GM23338 (cell line): ENCODE data around the gene DDR2. TPM values are rescaled to one million over a fixed set of nuclear protein-coding genes. Genes with fewer than 3 reads are reported as not detected.

ENCODE experiments used
- ATAC-seq: fragments of 200-7000 bp; cut with Tn5 transposase; 3 replicates; pipeline ENCODE4 v1.9.1; 2020
- DNase-seq: peaks from one replicate; pipeline ENCODE4 v3.0.0-alpha.2; 2015; ENCODE audit warnings: low spot score
- H2AFZ ChIP-seq: fragments of 200-600 bp; sonication (generic); 2 replicates; pipeline ENCODE4 v1.8.0; 2016; ENCODE audit warnings: antibody characterized with exemption, mild to moderate bottlenecking, moderate library complexity
- H3F3A ChIP-seq: fragments of 200-600 bp; sonication (generic); replicated peaks from 2 replicates; pipeline ENCODE4 v1.8.0; 2017; ENCODE audit warnings: antibody characterized with exemption, mixed run types, low read depth
- H3K27ac ChIP-seq: fragments of 200-600 bp; sonication (generic); 2 replicates; pipeline ENCODE4 v1.6.1; 2016; ENCODE audit warnings: low read depth
- H3K27me3 ChIP-seq: fragments of 200-600 bp; sonication (generic); 2 replicates; pipeline ENCODE4 v1.8.0; 2016; ENCODE audit warnings: mild to moderate bottlenecking, mixed run types, moderate library complexity; ENCODE audit not compliant: insufficient read depth
- H3K36me3 ChIP-seq: fragments of 200-600 bp; sonication (generic); 2 replicates; pipeline ENCODE4 v1.8.0; 2016; ENCODE audit warnings: mild to moderate bottlenecking; ENCODE audit not compliant: insufficient read depth
- H3K4me1 ChIP-seq: fragments of 200-600 bp; sonication (generic); 2 replicates; pipeline ENCODE4 v1.8.0; 2016; ENCODE audit warnings: mild to moderate bottlenecking, moderate library complexity; ENCODE audit not compliant: insufficient read depth
- H3K4me2 ChIP-seq: fragments of 200-600 bp; sonication (generic); 2 replicates; pipeline ENCODE4 v1.7.1; 2017; ENCODE audit warnings: mixed run types
- H3K4me3 ChIP-seq: fragments of 200-600 bp; sonication (generic); 2 replicates; pipeline ENCODE4 v1.6.1; 2016; ENCODE audit warnings: mixed run types
- H3K79me2 ChIP-seq: fragments of 200-600 bp; sonication (generic); replicated peaks from 2 replicates; pipeline ENCODE4 v1.8.0; 2017; ENCODE audit warnings: mild to moderate bottlenecking; ENCODE audit not compliant: insufficient read depth
- H3K9me2 ChIP-seq: fragments of 200-600 bp; sonication (generic); 2 replicates; pipeline ENCODE4 v1.8.0; 2017; ENCODE audit not compliant: insufficient read depth
- H4K20me1 ChIP-seq: fragments of 200-600 bp; sonication (generic); replicated peaks from 2 replicates; pipeline ENCODE4 v1.8.0; 2017; ENCODE audit warnings: mild to moderate bottlenecking; ENCODE audit not compliant: insufficient read depth
- H3K27ac Mint-ChIP-seq: 2 replicates; pipeline ENCODE4 v1.8.0; 2020; ENCODE audit warnings: inconsistent platforms, mild to moderate bottlenecking, moderate library complexity, mixed read lengths
- H3K27me3 Mint-ChIP-seq: 3 replicates; pipeline ENCODE4 v1.8.0; 2022; ENCODE audit warnings: low read depth, mild to moderate bottlenecking, moderate library complexity, mixed read lengths, inconsistent platforms; ENCODE audit not compliant: insufficient read depth, poor library complexity
- H3K36me3 Mint-ChIP-seq: 3 replicates; pipeline ENCODE4 v1.8.0; 2021; ENCODE audit warnings: low read depth, mild to moderate bottlenecking, inconsistent platforms, moderate library complexity, mixed read lengths
- H3K4me1 Mint-ChIP-seq: 3 replicates; pipeline ENCODE4 v1.8.0; 2020; ENCODE audit warnings: mild to moderate bottlenecking, inconsistent platforms, mixed read lengths
- H3K4me3 Mint-ChIP-seq: 3 replicates; pipeline ENCODE4 v1.8.0; 2021; ENCODE audit warnings: moderate library complexity, mild to moderate bottlenecking, inconsistent platforms, mixed read lengths
- H3K9me3 Mint-ChIP-seq: 3 replicates; pipeline ENCODE4 v1.8.0; 2020; ENCODE audit warnings: moderate library complexity, mild to moderate bottlenecking, inconsistent platforms, mixed read lengths
- CREB1 ChIP-seq: fragments of 250-450 bp; sonication (Bioruptor Pico); IDR thresholded peaks from 2 replicates; pipeline ENCODE4 v1.5.0; 2020; ENCODE audit warnings: low read depth, mild to moderate bottlenecking, moderate library complexity
- EZH2 ChIP-seq: fragments of 200-600 bp; sonication (generic); IDR thresholded peaks from one replicate; pipeline ENCODE4 v1.8.0; 2017; ENCODE audit warnings: antibody characterized with exemption, mild to moderate bottlenecking, low read depth; ENCODE audit not compliant: unreplicated experiment
- EZH2phosphoT487 ChIP-seq: fragments of 200-600 bp; sonication (generic); IDR thresholded peaks from one replicate; pipeline ENCODE4 v1.8.1; 2018; ENCODE audit warnings: antibody characterized with exemption; ENCODE audit not compliant: unreplicated experiment
- JUNB ChIP-seq: IDR thresholded peaks from one replicate; pipeline ENCODE4 v1.6.1; 2016; ENCODE audit warnings: antibody characterized with exemption; ENCODE audit not compliant: unreplicated experiment
- NANOG ChIP-seq: IDR thresholded peaks from 2 replicates; pipeline ENCODE4 v1.6.1; 2016; ENCODE audit warnings: antibody characterized with exemption, borderline replicate concordance
- POLR2AphosphoS5 ChIP-seq: IDR thresholded peaks from 2 replicates; pipeline ENCODE4 v1.6.1; 2016; ENCODE audit warnings: antibody characterized with exemption, low read depth
- STAT1 ChIP-seq: IDR thresholded peaks from one replicate; pipeline ENCODE4 v1.6.1; 2016; ENCODE audit warnings: antibody characterized with exemption; ENCODE audit not compliant: unreplicated experiment
- ZNF114 ChIP-seq: fragments of 250-450 bp; sonication (Bioruptor Pico); IDR thresholded peaks from 2 replicates; pipeline ENCODE4 v1.5.0; 2020; ENCODE audit warnings: mild to moderate bottlenecking, moderate library complexity
- ZNF331 ChIP-seq: fragments of 250-450 bp; sonication (Bioruptor Pico); IDR thresholded peaks from 2 replicates; pipeline ENCODE4 v1.5.0; 2020; ENCODE audit warnings: low read depth, mild to moderate bottlenecking, moderate library complexity
- polyA plus RNA-seq: library from polyadenylated mRNA; unstranded; fragments of >200 nt; fragmentation: Nextera tagmentation; extraction: Ambion mirVana; gene quantifications from 2 replicates; pipeline ENCODE4 v1.2.1, GENCODE V29; 2016
- total RNA-seq: library from RNA; depleted of rRNA; stranded (reverse); fragments of >200 nt; shearing (Covaris generic); gene quantifications from 2 replicates; pipeline ENCODE4 v1.2.3, GENCODE V29; 2014
- TF ChIP-seq, protein P1 (sequence below): IDR thresholded peaks from one replicate; pipeline ENCODE4 v1.6.1; 2018; ENCODE audit warnings: antibody characterized with exemption; ENCODE audit not compliant: unreplicated experiment
- TF ChIP-seq, protein P2 (sequence below): fragments of 250-450 bp; sonication (Bioruptor Pico); IDR thresholded peaks from 2 replicates; pipeline ENCODE4 v1.5.0; 2020; ENCODE audit warnings: mild to moderate bottlenecking, moderate library complexity
- TF ChIP-seq, protein P3 (sequence below), 2 experiments: fragments of 200-600 bp in 1 of 2; sonication (generic) in 1 of 2; conservative IDR thresholded peaks; 2 replicates each; pipeline versions ENCODE4 v1.5.1 to v1.6.1; 2016 to 2017; ENCODE audit warnings: antibody characterized with exemption in 2 of 2, low read depth in 2 of 2, mild to moderate bottlenecking in 2 of 2, moderate library complexity in 1 of 2
- TF ChIP-seq, protein P4 (sequence below): IDR thresholded peaks from 2 replicates; pipeline ENCODE4 v1.6.1; 2016; ENCODE audit warnings: antibody characterized with exemption

DDR2 gene
- total and polyA plus RNA-seq, 2 experiments from 2014 or later = 0.66 to 1.8 TPM

DNA sequence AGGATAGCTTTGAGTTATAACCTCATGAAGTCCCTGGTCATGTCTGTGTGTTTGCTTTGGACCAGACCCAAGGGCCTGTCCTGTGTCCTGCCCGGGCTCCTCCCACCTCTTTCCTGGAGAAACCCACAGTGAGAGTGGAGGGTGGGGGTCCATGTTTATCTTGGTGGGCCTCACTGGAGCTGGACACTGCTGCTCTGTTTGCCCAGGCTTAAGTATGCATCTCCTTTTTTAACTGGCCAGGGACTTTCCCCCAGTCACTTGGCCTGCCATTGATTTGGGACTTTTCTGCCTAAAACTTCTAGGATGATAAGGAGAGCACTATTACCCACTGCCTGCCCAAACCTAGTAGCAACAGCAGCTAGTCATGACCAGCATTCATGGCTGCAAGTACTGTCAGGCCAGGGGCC lies 49.8 kb downstream of the DDR2 start:
- H3K27ac Mint-ChIP-seq = no peak overlapping the region
- no peak for ATAC-seq

More for the DNA sequence above, 49.8 kb downstream of the DDR2 start:
- no peak for DNase-seq
- Mint-ChIP-seq H3K4me1 (peaks cover 4% of the 10 kb centered on the region; the same call in 2 of the 3 replicates), H3K4me3 (no peak overlapping the region), H3K36me3 (no peaks in the 10 kb centered on the region), H3K27me3 (peaks cover 4% of the 10 kb centered on the region), H3K9me3 (0 out of 3 replicates have a peak, but pooled peaks cover 4% of the 10 kb centered on the region)
- Histone ChIP-seq H3K27me3 (no peaks in the 10 kb centered on the region), H3K4me1 (no peaks in the 10 kb centered on the region), H2AFZ (no peak overlapping the region; the same call in 1 of the 2 replicates), H3F3A (no peaks in the 10 kb centered on the region), H3K79me2 (no peaks in the 10 kb centered on the region), H3K4me2 (no peak overlapping the region), H4K20me1 (no peaks in the 10 kb centered on the region), H3K9me2 (no peaks in the 10 kb centered on the region), H3K4me3 (no peak overlapping the region), H3K36me3 (no peaks in the 10 kb centered on the region), H3K27ac (no peak overlapping the region)
- TF ChIP-seq EZH2phosphoT487 = no peak
- TF ChIP-seq, protein P1, sequence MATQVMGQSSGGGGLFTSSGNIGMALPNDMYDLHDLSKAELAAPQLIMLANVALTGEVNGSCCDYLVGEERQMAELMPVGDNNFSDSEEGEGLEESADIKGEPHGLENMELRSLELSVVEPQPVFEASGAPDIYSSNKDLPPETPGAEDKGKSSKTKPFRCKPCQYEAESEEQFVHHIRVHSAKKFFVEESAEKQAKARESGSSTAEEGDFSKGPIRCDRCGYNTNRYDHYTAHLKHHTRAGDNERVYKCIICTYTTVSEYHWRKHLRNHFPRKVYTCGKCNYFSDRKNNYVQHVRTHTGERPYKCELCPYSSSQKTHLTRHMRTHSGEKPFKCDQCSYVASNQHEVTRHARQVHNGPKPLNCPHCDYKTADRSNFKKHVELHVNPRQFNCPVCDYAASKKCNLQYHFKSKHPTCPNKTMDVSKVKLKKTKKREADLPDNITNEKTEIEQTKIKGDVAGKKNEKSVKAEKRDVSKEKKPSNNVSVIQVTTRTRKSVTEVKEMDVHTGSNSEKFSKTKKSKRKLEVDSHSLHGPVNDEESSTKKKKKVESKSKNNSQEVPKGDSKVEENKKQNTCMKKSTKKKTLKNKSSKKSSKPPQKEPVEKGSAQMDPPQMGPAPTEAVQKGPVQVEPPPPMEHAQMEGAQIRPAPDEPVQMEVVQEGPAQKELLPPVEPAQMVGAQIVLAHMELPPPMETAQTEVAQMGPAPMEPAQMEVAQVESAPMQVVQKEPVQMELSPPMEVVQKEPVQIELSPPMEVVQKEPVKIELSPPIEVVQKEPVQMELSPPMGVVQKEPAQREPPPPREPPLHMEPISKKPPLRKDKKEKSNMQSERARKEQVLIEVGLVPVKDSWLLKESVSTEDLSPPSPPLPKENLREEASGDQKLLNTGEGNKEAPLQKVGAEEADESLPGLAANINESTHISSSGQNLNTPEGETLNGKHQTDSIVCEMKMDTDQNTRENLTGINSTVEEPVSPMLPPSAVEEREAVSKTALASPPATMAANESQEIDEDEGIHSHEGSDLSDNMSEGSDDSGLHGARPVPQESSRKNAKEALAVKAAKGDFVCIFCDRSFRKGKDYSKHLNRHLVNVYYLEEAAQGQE = no peak
- TF ChIP-seq ZNF114 = no peak
- TF ChIP-seq JUNB = no peak
- TF ChIP-seq, protein P2, sequence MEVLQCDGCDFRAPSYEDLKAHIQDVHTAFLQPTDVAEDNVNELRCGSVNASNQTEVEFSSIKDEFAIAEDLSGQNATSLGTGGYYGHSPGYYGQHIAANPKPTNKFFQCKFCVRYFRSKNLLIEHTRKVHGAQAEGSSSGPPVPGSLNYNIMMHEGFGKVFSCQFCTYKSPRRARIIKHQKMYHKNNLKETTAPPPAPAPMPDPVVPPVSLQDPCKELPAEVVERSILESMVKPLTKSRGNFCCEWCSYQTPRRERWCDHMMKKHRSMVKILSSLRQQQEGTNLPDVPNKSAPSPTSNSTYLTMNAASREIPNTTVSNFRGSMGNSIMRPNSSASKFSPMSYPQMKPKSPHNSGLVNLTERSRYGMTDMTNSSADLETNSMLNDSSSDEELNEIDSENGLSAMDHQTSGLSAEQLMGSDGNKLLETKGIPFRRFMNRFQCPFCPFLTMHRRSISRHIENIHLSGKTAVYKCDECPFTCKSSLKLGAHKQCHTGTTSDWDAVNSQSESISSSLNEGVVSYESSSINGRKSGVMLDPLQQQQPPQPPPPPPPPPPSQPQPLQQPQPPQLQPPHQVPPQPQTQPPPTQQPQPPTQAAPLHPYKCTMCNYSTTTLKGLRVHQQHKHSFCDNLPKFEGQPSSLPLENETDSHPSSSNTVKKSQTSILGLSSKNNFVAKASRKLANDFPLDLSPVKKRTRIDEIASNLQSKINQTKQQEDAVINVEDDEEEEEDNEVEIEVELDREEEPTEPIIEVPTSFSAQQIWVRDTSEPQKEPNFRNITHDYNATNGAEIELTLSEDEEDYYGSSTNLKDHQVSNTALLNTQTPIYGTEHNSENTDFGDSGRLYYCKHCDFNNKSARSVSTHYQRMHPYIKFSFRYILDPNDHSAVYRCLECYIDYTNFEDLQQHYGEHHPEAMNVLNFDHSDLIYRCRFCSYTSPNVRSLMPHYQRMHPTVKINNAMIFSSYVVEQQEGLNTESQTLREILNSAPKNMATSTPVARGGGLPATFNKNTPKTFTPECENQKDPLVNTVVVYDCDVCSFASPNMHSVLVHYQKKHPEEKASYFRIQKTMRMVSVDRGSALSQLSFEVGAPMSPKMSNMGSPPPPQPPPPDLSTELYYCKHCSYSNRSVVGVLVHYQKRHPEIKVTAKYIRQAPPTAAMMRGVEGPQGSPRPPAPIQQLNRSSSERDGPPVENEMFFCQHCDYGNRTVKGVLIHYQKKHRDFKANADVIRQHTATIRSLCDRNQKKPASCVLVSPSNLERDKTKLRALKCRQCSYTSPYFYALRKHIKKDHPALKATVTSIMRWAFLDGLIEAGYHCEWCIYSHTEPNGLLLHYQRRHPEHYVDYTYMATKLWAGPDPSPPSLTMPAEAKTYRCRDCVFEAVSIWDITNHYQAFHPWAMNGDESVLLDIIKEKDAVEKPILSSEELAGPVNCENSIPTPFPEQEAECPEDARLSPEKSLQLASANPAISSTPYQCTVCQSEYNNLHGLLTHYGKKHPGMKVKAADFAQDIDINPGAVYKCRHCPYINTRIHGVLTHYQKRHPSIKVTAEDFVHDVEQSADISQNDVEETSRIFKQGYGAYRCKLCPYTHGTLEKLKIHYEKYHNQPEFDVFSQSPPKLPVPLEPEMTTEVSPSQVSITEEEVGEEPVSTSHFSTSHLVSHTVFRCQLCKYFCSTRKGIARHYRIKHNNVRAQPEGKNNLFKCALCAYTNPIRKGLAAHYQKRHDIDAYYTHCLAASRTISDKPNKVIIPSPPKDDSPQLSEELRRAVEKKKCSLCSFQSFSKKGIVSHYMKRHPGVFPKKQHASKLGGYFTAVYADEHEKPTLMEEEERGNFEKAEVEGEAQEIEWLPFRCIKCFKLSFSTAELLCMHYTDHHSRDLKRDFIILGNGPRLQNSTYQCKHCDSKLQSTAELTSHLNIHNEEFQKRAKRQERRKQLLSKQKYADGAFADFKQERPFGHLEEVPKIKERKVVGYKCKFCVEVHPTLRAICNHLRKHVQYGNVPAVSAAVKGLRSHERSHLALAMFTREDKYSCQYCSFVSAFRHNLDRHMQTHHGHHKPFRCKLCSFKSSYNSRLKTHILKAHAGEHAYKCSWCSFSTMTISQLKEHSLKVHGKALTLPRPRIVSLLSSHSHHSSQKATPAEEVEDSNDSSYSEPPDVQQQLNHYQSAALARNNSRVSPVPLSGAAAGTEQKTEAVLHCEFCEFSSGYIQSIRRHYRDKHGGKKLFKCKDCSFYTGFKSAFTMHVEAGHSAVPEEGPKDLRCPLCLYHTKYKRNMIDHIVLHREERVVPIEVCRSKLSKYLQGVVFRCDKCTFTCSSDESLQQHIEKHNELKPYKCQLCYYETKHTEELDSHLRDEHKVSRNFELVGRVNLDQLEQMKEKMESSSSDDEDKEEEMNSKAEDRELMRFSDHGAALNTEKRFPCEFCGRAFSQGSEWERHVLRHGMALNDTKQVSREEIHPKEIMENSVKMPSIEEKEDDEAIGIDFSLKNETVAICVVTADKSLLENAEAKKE (CRISPR knock-in tag) = no peak
- no peak for TF ChIP-seq CREB1 (CRISPR knock-in tag)
- no peak for TF ChIP-seq POLR2AphosphoS5
- TF ChIP-seq NANOG = no peak
- no peak for TF ChIP-seq STAT1
- TF ChIP-seq, protein P3, sequence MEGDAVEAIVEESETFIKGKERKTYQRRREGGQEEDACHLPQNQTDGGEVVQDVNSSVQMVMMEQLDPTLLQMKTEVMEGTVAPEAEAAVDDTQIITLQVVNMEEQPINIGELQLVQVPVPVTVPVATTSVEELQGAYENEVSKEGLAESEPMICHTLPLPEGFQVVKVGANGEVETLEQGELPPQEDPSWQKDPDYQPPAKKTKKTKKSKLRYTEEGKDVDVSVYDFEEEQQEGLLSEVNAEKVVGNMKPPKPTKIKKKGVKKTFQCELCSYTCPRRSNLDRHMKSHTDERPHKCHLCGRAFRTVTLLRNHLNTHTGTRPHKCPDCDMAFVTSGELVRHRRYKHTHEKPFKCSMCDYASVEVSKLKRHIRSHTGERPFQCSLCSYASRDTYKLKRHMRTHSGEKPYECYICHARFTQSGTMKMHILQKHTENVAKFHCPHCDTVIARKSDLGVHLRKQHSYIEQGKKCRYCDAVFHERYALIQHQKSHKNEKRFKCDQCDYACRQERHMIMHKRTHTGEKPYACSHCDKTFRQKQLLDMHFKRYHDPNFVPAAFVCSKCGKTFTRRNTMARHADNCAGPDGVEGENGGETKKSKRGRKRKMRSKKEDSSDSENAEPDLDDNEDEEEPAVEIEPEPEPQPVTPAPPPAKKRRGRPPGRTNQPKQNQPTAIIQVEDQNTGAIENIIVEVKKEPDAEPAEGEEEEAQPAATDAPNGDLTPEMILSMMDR (conservative IDR thresholded peaks at IDR 0.05; ENCODE audit: low read depth in 2 of 2) = no peak
- TF ChIP-seq ZNF331 (CRISPR knock-in tag) = no peak
- TF ChIP-seq, protein P4, sequence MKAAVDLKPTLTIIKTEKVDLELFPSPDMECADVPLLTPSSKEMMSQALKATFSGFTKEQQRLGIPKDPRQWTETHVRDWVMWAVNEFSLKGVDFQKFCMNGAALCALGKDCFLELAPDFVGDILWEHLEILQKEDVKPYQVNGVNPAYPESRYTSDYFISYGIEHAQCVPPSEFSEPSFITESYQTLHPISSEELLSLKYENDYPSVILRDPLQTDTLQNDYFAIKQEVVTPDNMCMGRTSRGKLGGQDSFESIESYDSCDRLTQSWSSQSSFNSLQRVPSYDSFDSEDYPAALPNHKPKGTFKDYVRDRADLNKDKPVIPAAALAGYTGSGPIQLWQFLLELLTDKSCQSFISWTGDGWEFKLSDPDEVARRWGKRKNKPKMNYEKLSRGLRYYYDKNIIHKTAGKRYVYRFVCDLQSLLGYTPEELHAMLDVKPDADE = no peak
- TF ChIP-seq EZH2 = no peak
